Measurements from ENCODE around the gene SLC25A33. TPM values are rescaled to one million over a fixed set of nuclear protein-coding genes. Genes with fewer than 3 reads are reported as not detected.
A peak's percentile ranks its signal among the peaks of the same experiment; 100 is the strongest.

Gene SLC25A33
- total RNA-seq, 2 donors from 2014 or later: 3.6 to 7.6 TPM

DNA sequence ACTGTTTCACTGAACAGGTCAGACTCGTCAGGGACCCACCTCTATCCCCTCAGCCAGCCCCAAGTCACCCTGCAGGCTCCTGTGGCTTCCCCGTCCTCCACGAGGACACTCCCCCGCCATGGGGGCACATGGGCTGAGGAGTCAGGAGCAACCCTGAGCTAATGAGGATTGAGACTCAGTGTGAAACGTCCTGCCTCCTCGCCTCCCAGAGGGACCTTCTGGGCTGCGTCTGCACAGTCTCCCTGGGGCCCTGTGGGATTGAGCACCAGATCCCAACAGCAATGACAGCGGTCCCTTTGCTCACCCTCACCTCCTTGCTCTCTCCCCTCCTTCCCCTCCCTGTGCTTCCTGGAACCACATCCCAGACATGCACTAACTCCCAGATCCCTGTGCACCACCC is 18.9 kb upstream of the SLC25A33 start:
- Mint-ChIP-seq H3K9me3 (no peaks in the 10 kb centered on the region), H3K27me3 (no peaks in the 10 kb centered on the region), H3K4me3 (no peak overlapping the region), H3K4me1 (no peaks in the 10 kb centered on the region), H3K36me3 (ENCODE audit: low read depth) (no peaks in the 10 kb centered on the region), H3K27ac (no peak overlapping the region)
- ATAC-seq (replicated peaks): no peak

DNA sequence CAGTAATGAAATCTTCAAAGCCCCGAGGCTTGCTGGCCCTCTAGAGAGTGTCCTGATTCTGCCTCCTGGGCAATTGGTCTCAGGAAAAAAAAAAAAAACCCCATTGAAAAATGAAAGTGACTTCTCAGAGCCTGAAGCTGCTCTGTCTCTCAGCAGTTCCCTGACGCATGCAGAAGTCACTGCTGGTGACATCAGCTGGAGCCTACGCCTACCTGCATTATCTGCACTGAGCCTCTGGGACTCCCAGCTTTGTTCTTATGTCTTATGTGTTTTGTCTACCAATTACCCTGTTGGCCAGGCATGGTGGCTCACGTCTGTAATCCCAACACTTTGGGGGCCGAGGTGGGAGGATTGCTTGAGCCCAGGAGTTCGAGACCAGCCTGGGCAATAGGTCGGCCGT is 10.1 kb upstream of the SLC25A33 start:
- no peaks in the 10 kb centered on the region for H3K36me3 Mint-ChIP-seq (ENCODE audit: low read depth)

DNA sequence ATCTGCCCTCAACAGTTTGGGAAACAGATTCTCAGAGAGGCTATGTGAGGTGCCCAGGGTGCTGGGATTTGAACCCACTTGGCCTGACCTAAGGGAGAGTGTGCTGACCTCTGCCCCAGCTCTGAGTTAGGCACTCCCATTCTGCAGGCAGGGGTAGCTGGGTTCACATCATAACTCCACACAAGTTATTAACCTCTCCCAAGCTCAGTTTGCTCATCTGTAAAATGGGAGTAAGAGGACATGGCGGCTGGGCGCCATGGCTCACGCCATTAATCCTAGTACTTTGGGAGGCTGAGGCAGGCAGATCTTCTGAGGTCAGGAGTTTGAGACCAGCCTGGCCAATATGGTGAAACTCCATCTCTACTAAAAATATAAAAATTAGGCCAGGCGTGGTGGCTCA is 8.9 kb upstream of the SLC25A33 start:
- H3K27ac Mint-ChIP-seq: no peak overlapping the region
- no peaks in the 10 kb centered on the region for H3K4me1 Mint-ChIP-seq
- H3K36me3 Mint-ChIP-seq (ENCODE audit: low read depth): no peaks in the 10 kb centered on the region
- H3K9me3 Mint-ChIP-seq: no peaks in the 10 kb centered on the region
- no peak for ATAC-seq (replicated peaks)
- no peaks in the 10 kb centered on the region for H3K27me3 Mint-ChIP-seq
- H3K4me3 Mint-ChIP-seq: no peak overlapping the region

More for the DNA sequence above, 10.1 kb upstream of the SLC25A33 start:
- Mint-ChIP-seq H3K27ac (no peak overlapping the region), H3K27me3 (no peaks in the 10 kb centered on the region), H3K4me1 (no peaks in the 10 kb centered on the region), H3K4me3 (no peak overlapping the region), H3K9me3 (no peaks in the 10 kb centered on the region)
- peak; percentile 71 for ATAC-seq (replicated peaks)

DNA sequence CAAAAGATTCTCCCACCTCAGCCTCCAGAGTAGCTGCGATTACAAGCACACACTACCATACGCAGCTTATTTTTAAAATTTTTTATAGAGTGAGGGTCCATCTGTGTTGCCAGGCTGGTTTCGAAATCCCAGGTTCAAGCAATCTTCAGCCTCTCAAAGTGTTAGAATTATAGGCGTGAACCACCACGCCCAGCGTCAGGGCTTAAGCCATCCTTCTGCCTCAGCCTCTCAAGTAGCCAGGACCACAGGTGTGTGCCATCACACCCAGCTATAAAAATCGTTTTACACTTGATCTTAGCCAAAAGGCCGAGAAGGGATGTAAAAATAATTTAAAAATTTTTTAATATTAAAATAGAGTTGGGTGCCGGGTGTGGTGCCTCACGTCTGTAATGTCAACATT is 4.3 kb upstream of the SLC25A33 start:
- Mint-ChIP-seq H3K27ac (no peak overlapping the region), H3K27me3 (no peaks in the 10 kb centered on the region), H3K4me3 (no peak overlapping the region), H3K9me3 (no peaks in the 10 kb centered on the region), H3K4me1 (peaks cover 5% of the 10 kb centered on the region), H3K36me3 (ENCODE audit: low read depth) (no peaks in the 10 kb centered on the region)
- ATAC-seq (replicated peaks): no peak

DNA sequence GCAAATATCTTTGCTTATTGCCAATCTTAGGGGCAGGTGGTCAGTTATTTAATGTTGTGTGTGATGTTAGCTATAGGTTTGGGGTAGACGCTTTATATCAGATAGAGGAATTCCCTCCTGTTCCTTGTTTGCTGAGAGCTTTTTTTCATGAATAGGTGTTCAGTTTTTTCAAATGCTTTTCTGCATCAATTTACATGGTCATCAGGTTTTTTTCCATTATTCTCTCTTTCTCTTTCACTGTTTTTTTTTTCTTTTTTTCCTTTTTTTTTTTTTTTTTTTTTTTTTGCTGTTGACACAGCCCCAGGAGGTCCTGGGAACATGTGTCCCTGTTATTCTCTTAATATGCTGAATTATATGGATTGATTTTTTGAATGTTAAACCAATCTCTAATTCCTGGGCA is 3.0 kb upstream of the SLC25A33 start:
- Mint-ChIP-seq H3K36me3 (ENCODE audit: low read depth) (no peaks in the 10 kb centered on the region), H3K27ac (no peak overlapping the region), H3K4me3 (no peak overlapping the region), H3K27me3 (no peaks in the 10 kb centered on the region), H3K9me3 (no peaks in the 10 kb centered on the region), H3K4me1 (peaks cover 5% of the 10 kb centered on the region)
- ATAC-seq (replicated peaks): no peak

DNA sequence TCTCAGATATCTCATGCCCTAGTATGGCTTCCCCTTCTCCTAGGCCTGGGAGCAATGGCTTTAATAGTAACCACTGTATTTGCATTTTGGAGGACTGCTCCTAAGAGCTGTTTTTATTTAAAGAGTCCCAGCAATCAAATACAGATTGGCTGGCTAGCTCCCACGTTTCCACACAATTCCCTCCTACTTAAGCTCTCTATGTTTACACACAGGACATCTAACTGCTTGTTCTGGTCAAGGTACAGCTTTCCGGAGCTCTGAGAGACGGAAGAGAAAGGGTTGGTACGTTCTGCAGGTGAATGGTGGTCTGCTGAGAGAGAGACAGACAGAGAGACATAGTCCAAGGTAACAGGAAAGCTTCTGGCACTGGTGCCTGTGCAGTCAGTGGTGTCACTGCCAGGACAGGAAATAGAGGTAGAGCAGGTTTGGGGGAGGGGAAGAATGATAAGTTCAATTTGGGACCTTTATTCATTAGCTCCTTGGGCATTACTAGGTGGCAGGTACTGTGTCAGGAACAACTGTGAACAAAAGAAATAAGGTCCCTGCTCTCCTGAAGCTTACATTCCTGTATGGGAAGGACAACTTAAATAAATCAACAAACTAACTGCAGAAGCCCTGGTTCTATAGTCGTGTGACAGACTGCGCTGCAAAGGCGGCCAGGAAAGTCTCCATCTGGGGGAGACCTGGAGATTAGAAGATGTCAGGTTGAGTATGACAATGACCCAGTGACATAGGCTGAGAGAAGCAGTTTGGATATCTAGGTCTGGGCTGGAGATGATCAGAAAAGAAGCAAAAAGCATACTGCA is 1.2 kb upstream of the SLC25A33 start:
- no peak for ATAC-seq (replicated peaks)
- Mint-ChIP-seq H3K9me3 (no peaks in the 10 kb centered on the region), H3K4me1 (peaks cover 10% of the 10 kb centered on the region), H3K4me3 (peak overlapping the region; percentile 71), H3K27ac (peak overlapping the region; percentile 45), H3K36me3 (ENCODE audit: low read depth) (peaks cover 10% of the 10 kb centered on the region), H3K27me3 (no peaks in the 10 kb centered on the region)

DNA sequence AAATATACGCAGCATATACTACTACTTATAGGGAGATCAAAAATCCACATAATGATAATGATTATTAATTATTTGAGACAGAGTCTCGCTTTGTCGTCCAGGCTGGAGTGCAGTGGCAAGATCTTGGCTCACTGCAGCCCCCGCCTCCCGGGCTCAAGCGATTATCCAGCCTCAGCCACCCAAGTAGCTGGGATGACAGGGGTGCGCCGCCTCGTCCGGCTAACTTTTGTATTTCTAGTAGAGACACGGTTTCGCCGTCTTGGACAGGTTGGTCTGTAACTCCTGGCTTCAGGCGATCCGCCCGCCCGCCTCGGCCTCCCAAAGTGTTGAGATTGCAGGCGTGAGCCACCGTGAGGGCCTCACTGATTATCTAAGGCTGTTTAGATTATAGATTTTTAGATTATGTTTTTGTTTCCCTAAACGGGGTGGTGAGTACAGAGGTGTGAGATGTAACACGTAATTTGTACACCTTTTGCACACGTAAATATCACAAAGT is 548 bp upstream of the SLC25A33 start:
- H3K27me3 Mint-ChIP-seq: no peaks in the 10 kb centered on the region
- H3K4me1 Mint-ChIP-seq: peaks cover 10% of the 10 kb centered on the region
- peaks cover 10% of the 10 kb centered on the region for H3K36me3 Mint-ChIP-seq (ENCODE audit: low read depth)
- H3K4me3 Mint-ChIP-seq: peak overlapping the region; percentile 71
- peak overlapping the region; percentile 45 for H3K27ac Mint-ChIP-seq
- ATAC-seq (replicated peaks): no peak
- no peaks in the 10 kb centered on the region for H3K9me3 Mint-ChIP-seq

DNA sequence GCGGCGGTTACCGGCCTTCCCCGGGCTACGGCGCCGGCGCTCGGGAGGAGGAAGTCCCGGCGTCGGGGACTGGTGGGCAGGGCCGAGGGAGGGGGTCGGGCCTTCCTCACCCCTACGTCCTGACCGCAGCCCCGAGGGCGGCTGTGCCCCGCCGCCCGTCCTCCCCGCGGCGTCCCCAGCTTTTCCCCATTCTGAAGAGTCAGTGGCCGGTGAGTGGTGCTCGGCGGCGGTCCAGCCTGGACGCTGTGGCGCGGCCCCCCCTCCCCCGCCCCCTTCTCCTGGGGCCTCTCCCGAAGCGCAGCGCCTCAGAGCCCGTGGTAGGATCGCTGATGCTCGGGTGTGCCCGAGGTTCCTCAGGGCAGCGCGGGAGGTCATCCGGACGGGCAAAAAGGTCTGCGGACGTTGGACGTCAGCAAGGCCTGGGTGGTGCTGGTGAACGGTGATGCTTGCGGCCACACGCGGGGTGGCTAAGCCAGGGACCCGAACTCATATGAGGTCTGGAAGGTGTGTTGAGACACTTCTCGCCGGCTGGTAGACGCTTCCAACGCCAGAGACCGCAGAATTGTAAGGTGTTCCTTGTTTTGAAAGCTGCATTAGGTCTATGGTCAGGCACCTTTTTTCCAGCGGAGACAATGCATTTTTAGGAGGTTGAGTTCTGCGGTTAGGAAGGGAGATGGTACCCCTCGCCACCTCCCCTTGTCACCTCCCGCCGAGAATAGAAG is 725 bp downstream of the SLC25A33 start:
- Mint-ChIP-seq H3K9me3 (no peaks in the 10 kb centered on the region), H3K4me3 (peak overlapping the region; percentile 84), H3K27ac (peak overlapping the region; percentile 69), H3K27me3 (no peaks in the 10 kb centered on the region), H3K36me3 (ENCODE audit: low read depth) (peaks cover 10% of the 10 kb centered on the region), H3K4me1 (peaks cover 10% of the 10 kb centered on the region)
- ATAC-seq (replicated peaks): peak; percentile 41

DNA sequence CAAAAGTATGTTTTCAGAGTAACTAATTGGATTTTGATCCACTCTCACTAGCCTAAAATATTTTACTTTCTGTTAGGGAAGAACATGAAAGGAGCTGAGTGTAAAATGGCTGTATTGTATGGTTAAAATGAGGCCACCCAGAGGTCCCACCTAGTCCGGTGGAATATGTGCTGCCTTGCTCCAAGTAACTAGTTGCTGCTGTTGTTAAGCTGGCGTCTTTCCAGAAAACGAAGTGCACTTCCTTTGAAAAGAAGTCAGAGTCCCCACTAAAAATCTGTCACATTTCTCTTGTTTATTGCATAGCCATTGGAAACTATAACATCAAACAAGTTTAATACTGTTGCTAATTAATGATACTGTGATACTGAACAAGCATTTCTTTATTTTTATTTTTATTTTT is 3.2 kb downstream of the SLC25A33 start:
- H3K4me1 Mint-ChIP-seq: peaks cover 10% of the 10 kb centered on the region
- no peak for ATAC-seq (replicated peaks)
- H3K4me3 Mint-ChIP-seq: peak overlapping the region; percentile 84
- H3K9me3 Mint-ChIP-seq: no peaks in the 10 kb centered on the region
- peaks cover 10% of the 10 kb centered on the region for H3K36me3 Mint-ChIP-seq (ENCODE audit: low read depth)
- no peak overlapping the region for H3K27ac Mint-ChIP-seq
- no peaks in the 10 kb centered on the region for H3K27me3 Mint-ChIP-seq

DNA sequence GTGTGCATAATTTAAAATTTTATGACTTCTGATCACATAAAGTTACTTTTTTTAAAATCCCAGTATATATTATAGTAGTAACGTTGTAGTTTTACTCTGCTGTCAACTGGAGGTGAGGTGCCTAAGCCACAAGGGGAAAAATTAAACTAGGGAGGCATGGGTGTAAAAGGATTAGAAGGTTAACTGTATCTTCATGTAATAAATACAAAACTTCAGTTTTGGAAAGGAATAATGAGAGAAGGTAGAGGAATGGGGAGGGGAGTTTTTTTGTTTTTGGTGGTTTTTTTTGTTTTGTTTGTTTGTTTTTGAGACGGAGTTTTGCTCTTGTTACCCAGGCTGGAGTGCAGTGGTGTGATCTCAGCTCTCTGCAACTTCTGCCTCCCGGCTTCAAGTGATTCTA is 5.7 kb downstream of the SLC25A33 start:
- Mint-ChIP-seq H3K4me1 (peaks cover 12% of the 10 kb centered on the region), H3K27ac (peak overlapping the region; percentile 69), H3K27me3 (no peaks in the 10 kb centered on the region), H3K9me3 (no peaks in the 10 kb centered on the region), H3K36me3 (ENCODE audit: low read depth) (peaks cover 10% of the 10 kb centered on the region), H3K4me3 (no peak overlapping the region)
- no peak for ATAC-seq (replicated peaks)

DNA sequence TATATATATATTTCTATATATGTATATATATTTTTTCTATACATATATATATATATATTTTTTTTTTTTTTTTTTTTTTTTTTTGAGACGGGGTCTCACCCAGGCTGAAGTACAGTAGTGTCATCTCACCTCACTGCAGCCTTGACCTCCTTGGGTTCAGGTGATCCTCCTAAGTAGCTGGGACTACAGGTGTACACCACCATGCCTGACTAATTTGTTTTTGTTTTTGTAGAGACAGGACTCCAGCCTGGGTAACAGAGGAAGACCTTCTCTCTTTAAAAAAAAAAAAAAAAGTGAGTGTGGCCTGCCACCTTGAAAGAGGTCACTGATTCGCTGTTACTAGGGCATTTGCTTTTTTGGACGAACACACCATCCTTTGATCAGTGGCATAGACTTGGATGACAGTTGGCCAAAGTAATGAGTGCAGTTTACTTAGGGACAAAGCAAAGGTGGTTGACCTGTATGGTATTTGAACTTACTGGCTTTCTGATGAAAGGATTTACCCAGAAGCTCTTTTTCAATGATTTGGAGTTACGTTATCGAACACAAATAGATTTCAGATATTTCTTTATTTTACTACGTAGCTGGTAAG is 10.8 kb downstream of the SLC25A33 start:
- Mint-ChIP-seq H3K27ac (no peak overlapping the region), H3K4me3 (no peak overlapping the region), H3K27me3 (no peaks in the 10 kb centered on the region), H3K36me3 (ENCODE audit: low read depth) (peaks cover 24% of the 10 kb centered on the region), H3K9me3 (no peaks in the 10 kb centered on the region), H3K4me1 (peaks cover 8% of the 10 kb centered on the region)
- no peak for ATAC-seq (replicated peaks)

DNA sequence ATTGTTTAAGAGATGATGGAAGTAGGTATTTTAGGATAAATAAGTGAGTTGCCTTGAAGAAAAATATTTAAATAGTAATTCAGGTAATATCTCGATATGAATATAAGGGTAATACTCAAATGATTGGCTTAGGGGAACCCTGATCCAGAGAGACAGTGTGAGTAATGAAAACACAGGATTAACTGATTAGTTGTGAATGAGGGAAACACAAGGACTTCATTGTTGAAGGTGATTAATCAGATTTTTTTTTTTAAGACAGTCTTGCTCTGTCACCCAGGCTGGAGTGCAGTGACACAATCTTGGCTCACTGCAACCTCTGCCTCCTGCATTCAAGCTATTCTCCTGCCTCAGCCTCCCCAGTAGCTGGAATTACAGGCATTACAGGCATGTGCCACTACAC is 12.7 kb downstream of the SLC25A33 start:
- H3K27me3 Mint-ChIP-seq: no peaks in the 10 kb centered on the region
- no peak overlapping the region for H3K27ac Mint-ChIP-seq
- no peaks in the 10 kb centered on the region for H3K9me3 Mint-ChIP-seq
- H3K36me3 Mint-ChIP-seq (ENCODE audit: low read depth): peaks cover 43% of the 10 kb centered on the region
- H3K4me1 Mint-ChIP-seq: peaks cover 8% of the 10 kb centered on the region
- no peak overlapping the region for H3K4me3 Mint-ChIP-seq
- no peak for ATAC-seq (replicated peaks)

DNA sequence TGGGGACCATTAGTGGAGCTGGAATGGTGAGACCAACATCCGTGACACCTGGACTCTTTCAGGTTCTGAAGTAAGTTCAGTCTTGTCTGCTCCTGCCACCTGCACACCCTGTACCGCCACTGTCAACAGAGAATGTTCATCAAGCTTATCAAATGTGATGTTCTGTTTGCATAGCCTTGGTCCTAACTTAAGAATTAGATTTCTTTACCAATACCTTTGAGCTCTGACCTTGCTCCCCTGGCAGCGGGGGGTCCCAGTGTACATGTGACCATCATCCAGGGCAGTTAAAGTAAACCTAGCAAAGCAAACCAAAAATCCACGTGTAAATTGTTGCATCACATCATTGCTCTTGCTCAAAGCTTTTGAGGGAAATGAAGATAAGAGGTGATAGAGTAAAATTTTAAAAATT is 14.5 kb downstream of the SLC25A33 start:
- Mint-ChIP-seq H3K27me3 (no peaks in the 10 kb centered on the region), H3K9me3 (no peaks in the 10 kb centered on the region), H3K27ac (no peak overlapping the region), H3K36me3 (ENCODE audit: low read depth) (peaks cover 58% of the 10 kb centered on the region), H3K4me3 (no peak overlapping the region), H3K4me1 (peaks cover 7% of the 10 kb centered on the region)
- no peak for ATAC-seq (replicated peaks)

DNA sequence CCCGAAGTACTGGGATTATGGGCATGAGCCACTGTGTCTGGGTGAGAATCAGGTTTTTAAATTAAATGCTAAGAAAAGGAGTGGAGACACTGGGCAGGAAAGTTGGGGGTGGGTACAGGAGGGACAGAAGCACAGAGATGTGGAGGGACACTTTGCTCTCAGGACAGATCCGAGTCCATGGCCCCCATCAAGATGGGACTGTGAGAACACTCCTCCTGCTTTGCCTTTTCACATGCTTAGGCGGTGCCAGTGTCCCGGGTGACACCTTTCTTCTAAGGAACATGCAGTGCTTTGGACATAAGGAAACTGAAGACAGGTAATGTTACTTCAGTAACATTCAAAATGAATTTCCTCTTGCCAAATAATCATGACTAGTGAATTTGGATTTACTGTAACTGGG is 16.7 kb downstream of the SLC25A33 start:
- no peak for ATAC-seq (replicated peaks)
- Mint-ChIP-seq H3K27me3 (no peaks in the 10 kb centered on the region), H3K4me3 (no peak overlapping the region), H3K27ac (no peak overlapping the region), H3K36me3 (ENCODE audit: low read depth) (peaks cover 70% of the 10 kb centered on the region), H3K4me1 (peaks cover 6% of the 10 kb centered on the region), H3K9me3 (no peaks in the 10 kb centered on the region)

DNA sequence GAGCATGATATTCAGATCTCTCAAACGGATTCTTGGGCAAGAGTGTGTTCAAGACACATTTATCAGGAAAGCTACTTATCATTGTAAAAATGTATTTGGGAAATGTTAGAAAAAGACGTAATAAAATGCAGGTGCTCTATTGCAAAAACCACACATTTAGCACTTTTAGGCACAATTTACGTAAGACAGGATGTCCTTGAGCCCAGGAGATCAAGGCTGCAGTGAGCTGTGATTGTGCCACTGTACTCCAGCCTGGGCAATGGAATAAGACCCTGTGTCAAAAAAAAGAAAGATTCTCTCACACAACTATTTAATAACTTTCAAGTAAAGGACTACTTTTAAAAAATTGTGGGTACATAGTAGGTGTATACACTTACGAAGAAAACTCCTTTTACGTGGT is 18.4 kb downstream of the SLC25A33 start:
- peaks cover 76% of the 10 kb centered on the region for H3K36me3 Mint-ChIP-seq (ENCODE audit: low read depth)
- no peak for ATAC-seq (replicated peaks)
- no peaks in the 10 kb centered on the region for H3K9me3 Mint-ChIP-seq
- no peaks in the 10 kb centered on the region for H3K27me3 Mint-ChIP-seq
- peaks cover 6% of the 10 kb centered on the region for H3K4me1 Mint-ChIP-seq
- no peak overlapping the region for H3K4me3 Mint-ChIP-seq
- H3K27ac Mint-ChIP-seq: no peak overlapping the region

All from activated T-helper 17 cell treated with anti-CD3 and anti-CD28 coated beads, Interleukin-2, amount 50 U/mL, for 72 hours (primary cell).